Measurements from ENCODE around the gene DUSP2. TPM values are rescaled to one million over a fixed set of nuclear protein-coding genes. Genes with fewer than 3 reads are reported as not detected.

The DUSP2 gene
- total RNA-seq, 1 experiment from 2014 or later, result 13.4 TPM

DNA sequence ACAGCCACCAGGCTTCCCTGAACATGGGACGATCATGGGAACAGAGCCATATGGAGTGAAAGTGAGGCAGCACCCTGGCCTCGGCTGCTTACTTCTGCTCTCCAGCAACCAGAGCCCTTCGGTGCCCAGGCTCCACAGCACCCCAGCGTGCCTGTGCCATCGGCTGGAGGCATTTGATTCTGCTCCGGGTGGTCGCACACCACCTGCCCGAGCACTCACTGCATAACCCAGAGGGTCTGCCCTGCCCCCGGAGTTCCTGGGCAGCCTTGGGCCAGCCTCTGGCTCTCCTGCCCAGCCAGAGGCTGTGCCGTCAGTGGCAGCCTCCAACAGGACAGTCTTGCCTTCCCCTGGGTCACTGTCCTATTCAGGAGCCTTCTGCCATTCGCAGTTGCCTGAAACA, 10.8 kb downstream of the DUSP2 start:
- no peaks in the 10 kb centered on the region for H3K36me3 ChIP-seq (ENCODE audit: control insufficient read depth, insufficient read depth, low read length)
- ChIA-PET CTCF (no interaction called here), POLR2A (no interaction called here)
- Mint-ChIP-seq H3K36me3 (ENCODE audit: insufficient read depth, unreplicated experiment) (peaks cover 10% of the 10 kb centered on the region), H3K4me3 (ENCODE audit: unreplicated experiment) (no peak overlapping the region), H3K4me1 (ENCODE audit: low read depth, unreplicated experiment) (peaks cover 6% of the 10 kb centered on the region), H3K27ac (ENCODE audit: unreplicated experiment) (no peak overlapping the region), H3K9me3 (ENCODE audit: unreplicated experiment) (no peaks in the 10 kb centered on the region), H3K27me3 (ENCODE audit: insufficient read depth, unreplicated experiment) (peaks cover 10% of the 10 kb centered on the region)
- intact Hi-C loops (cut with micrococcal nuclease; ENCODE audit: unreplicated experiment), result no loop called here
- DNase-seq, result no peak
- no peak overlapping the region for H3K4me3 ChIP-seq (ENCODE audit: low read depth, low read length)
- no peaks in the 10 kb centered on the region for H3K27me3 ChIP-seq (replicated peaks; ENCODE audit: control insufficient read depth, insufficient read depth, low read length)
- TF ChIP-seq, protein P1, sequence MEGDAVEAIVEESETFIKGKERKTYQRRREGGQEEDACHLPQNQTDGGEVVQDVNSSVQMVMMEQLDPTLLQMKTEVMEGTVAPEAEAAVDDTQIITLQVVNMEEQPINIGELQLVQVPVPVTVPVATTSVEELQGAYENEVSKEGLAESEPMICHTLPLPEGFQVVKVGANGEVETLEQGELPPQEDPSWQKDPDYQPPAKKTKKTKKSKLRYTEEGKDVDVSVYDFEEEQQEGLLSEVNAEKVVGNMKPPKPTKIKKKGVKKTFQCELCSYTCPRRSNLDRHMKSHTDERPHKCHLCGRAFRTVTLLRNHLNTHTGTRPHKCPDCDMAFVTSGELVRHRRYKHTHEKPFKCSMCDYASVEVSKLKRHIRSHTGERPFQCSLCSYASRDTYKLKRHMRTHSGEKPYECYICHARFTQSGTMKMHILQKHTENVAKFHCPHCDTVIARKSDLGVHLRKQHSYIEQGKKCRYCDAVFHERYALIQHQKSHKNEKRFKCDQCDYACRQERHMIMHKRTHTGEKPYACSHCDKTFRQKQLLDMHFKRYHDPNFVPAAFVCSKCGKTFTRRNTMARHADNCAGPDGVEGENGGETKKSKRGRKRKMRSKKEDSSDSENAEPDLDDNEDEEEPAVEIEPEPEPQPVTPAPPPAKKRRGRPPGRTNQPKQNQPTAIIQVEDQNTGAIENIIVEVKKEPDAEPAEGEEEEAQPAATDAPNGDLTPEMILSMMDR (IDR thresholded peaks at IDR 0.05; ENCODE audit: insufficient read depth in 1 of 2, low read depth in 1 of 2, low read length in 1 of 2, severe bottlenecking in 1 of 2, unreplicated experiment in 1 of 2), result no peak
- H3K4me1 ChIP-seq, result peaks cover 4% of the 10 kb centered on the region; the same call in 1 of the 2 replicates
- H3K9me3 ChIP-seq, result no peaks in the 10 kb centered on the region
- no TSS peak for BruUV-seq (replicated peaks)

DNA sequence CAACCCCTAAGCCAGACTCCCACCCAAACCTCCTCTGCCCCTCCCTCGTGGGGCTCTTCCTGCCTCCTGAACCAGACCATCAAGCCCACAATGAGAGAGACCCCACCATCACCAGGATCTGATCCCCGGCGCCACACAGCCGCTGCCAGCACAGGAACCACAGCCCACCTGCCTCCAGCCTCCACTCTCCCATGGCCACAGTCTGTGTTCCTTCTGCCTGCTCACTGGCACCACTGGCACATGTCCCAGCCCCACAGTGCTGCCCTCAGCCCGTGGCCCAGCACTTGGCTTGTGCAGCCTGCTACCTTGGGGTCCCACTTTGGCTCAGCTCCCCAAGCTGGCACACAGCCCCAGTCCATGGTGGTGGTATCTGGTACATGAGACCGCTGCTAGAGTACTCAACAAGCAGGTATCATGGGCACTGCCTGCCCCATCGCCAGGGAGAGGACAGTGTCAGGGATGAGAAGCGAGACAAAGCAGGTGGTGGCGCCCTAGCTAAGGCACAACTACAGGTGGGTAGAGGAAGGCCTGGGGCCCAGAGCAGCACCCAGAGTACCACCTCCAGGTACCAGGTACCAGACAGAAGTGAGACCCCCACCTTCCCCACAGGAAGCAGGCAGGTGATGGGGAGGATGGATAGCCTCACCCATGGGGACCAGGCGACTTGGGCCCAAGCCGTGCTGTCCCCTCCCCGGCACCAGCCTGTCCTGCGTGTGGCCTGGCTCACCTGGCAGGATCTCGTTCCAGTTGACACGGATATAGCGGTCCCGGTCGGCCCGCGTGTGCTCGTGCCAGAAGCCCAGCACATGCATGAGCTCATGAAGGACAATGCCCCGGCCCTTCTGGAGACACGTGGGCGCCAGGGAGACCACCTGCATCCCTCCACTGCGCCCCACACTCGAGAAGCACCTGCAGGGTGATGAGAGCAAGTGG, 13.2 kb downstream of the DUSP2 start:
- BruUV-seq (replicated peaks), result no TSS peak
- no peaks in the 10 kb centered on the region for H3K27me3 ChIP-seq (replicated peaks; ENCODE audit: control insufficient read depth, insufficient read depth, low read length)
- TF ChIP-seq, protein P1 (IDR thresholded peaks at IDR 0.05; ENCODE audit: insufficient read depth in 1 of 2, low read depth in 1 of 2, low read length in 1 of 2, severe bottlenecking in 1 of 2, unreplicated experiment in 1 of 2), result no peak
- Mint-ChIP-seq H3K27ac (ENCODE audit: unreplicated experiment) (no peak overlapping the region), H3K27me3 (ENCODE audit: insufficient read depth, unreplicated experiment) (peaks cover 10% of the 10 kb centered on the region), H3K4me1 (ENCODE audit: low read depth, unreplicated experiment) (no peaks in the 10 kb centered on the region), H3K36me3 (ENCODE audit: insufficient read depth, unreplicated experiment) (no peaks in the 10 kb centered on the region), H3K4me3 (ENCODE audit: unreplicated experiment) (no peak overlapping the region), H3K9me3 (ENCODE audit: unreplicated experiment) (no peaks in the 10 kb centered on the region)
- CTCF ChIA-PET, result no interaction called here
- H3K9me3 ChIP-seq, result no peaks in the 10 kb centered on the region
- intact Hi-C loops (cut with micrococcal nuclease; ENCODE audit: unreplicated experiment), result no loop called here
- POLR2A ChIA-PET, result no interaction called here
- no peak for DNase-seq
- no peaks in the 10 kb centered on the region for H3K36me3 ChIP-seq (ENCODE audit: control insufficient read depth, insufficient read depth, low read length)
- no peaks in the 10 kb centered on the region for H3K4me1 ChIP-seq
- H3K4me3 ChIP-seq (ENCODE audit: low read depth, low read length), result no peak overlapping the region

DNA sequence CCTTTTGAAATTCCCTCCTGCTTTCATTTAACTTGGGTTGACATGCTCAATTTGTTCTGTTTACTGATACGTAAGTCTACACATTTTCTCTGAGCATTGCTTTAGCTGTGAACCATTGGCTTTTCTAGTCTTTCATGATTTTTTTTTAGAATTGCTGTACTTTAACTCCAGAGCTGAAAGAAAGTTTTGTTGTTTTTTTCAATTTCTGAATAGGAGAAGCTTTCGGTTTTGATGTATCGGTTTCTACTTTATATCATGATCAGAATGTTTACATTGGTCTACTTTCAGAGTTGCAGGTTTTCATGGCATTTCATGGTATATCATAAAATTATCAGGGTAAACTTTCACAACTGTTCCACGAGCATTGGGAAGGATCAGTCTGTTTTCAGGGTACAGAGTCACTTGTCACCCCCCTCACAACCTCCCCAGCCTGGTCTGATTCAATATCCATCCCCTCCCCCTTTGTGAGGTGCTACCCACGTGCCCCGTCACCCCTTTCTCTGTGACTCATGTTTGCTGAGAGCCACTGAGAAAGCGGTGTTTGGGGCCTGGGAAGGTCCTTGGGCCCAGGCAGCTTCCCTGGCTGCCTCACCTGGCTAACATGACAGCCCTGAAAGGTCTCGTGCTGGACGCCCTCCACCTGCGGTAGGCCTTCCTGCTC, 14.0 kb downstream of the DUSP2 start:
- Mint-ChIP-seq H3K9me3 (ENCODE audit: unreplicated experiment) (no peaks in the 10 kb centered on the region), H3K36me3 (ENCODE audit: insufficient read depth, unreplicated experiment) (no peaks in the 10 kb centered on the region), H3K27ac (ENCODE audit: unreplicated experiment) (no peak overlapping the region), H3K4me3 (ENCODE audit: unreplicated experiment) (no peak overlapping the region), H3K27me3 (ENCODE audit: insufficient read depth, unreplicated experiment) (peaks cover 10% of the 10 kb centered on the region), H3K4me1 (ENCODE audit: low read depth, unreplicated experiment) (no peaks in the 10 kb centered on the region)
- intact Hi-C loops (cut with micrococcal nuclease; ENCODE audit: unreplicated experiment), result no loop called here
- no peak for DNase-seq
- TF ChIP-seq, protein P1 (IDR thresholded peaks at IDR 0.05; ENCODE audit: insufficient read depth in 1 of 2, low read depth in 1 of 2, low read length in 1 of 2, severe bottlenecking in 1 of 2, unreplicated experiment in 1 of 2), result no peak
- Histone ChIP-seq H3K4me1 (no peaks in the 10 kb centered on the region), H3K27me3 (replicated peaks; ENCODE audit: control insufficient read depth, insufficient read depth, low read length) (no peaks in the 10 kb centered on the region), H3K4me3 (ENCODE audit: low read depth, low read length) (no peak overlapping the region), H3K36me3 (ENCODE audit: control insufficient read depth, insufficient read depth, low read length) (no peaks in the 10 kb centered on the region), H3K9me3 (no peaks in the 10 kb centered on the region)
- no TSS peak for BruUV-seq (replicated peaks)
- POLR2A ChIA-PET, result no interaction called here
- CTCF ChIA-PET, result no interaction called here

All from Caco-2 (cell line).